ENCODE data around the gene ABCD3. TPM values are rescaled to one million over a fixed set of nuclear protein-coding genes. Genes with fewer than 3 reads are reported as not detected.

The ABCD3 gene
- total and polyA plus RNA-seq, 2 of the 13 experiments (the other 11 are each of a cell fraction or from before 2014, with no cell fraction given): 27.5 to 166 TPM

- TF ChIP-seq IKZF5 (CRISPR knock-in tag; IDR thresholded peaks at IDR 0.05) (peak; percentile 66; the same call in 1 of the 2 replicates), ZFX (CRISPR knock-in tag; IDR thresholded peaks at IDR 0.05; ENCODE audit: low read depth) (no peak), ZNF3 (CRISPR knock-in tag; IDR thresholded peaks at IDR 0.05) (no peak), AGO1 (IDR thresholded peaks at IDR 0.05; ENCODE audit: low read depth, low read length, poor library complexity, severe bottlenecking) (no peak), ZNF878 (CRISPR knock-in tag; IDR thresholded peaks at IDR 0.05) (peak; percentile 74), CSRNP1 (CRISPR knock-in tag; IDR thresholded peaks at IDR 0.05) (no peak), HES4 (CRISPR knock-in tag; IDR thresholded peaks at IDR 0.05; ENCODE audit: borderline replicate concordance) (no peak), ARID2 (CRISPR knock-in tag; IDR thresholded peaks at IDR 0.05; ENCODE audit: borderline replicate concordance) (peak; percentile 76; the same call in 1 of the 2 replicates), DMTF1 (CRISPR knock-in tag; IDR thresholded peaks at IDR 0.05) (no peak), ZXDC (CRISPR knock-in tag; IDR thresholded peaks at IDR 0.05) (no peak), GATA4 (IDR thresholded peaks at IDR 0.05; ENCODE audit: borderline replicate concordance, low read depth) (peak; percentile 90), ZBTB46 (CRISPR knock-in tag; IDR thresholded peaks at IDR 0.05; ENCODE audit: borderline replicate concordance) (no peak), PAWR (CRISPR knock-in tag; IDR thresholded peaks at IDR 0.05; ENCODE audit: borderline replicate concordance) (no peak), ZBTB26 (CRISPR knock-in tag; IDR thresholded peaks at IDR 0.05; ENCODE audit: borderline replicate concordance) (no peak), ZNF790 (CRISPR knock-in tag; IDR thresholded peaks at IDR 0.05; ENCODE audit: borderline replicate concordance) (no peak), ZBTB43 (CRISPR knock-in tag; conservative IDR thresholded peaks at IDR 0.05) (no peak)
Observed at GRCh38 chr1:94383966-94384408, 34.2 kb upstream of the ABCD3 start (continued).

Data from HepG2 (cell line).